Measurements from ENCODE around the gene DEFB110.

DEFB110 gene

DNA sequence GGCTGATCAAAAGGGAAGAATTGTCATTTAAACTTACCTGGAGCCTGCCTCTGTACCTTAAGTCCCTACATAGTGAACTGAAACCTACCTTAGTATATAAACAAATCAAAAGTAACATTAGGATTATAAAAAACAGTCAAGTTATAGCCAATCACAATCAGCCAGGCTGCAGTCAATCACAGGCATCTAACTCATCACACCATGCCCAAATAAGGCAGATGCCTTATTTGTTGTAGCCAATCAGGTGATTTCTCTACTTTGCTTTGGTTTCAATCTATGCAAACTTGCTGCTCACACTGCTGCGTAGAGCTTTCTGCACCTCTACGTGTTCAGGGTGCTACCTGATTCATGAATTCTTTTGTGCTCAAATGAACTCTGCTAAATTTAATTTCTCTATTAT lies 34.0 kb downstream of the DEFB110 start:
- in situ Hi-C loops (cut with HindIII; ENCODE audit: low pct_unique_long_range_greater_than_20kb, low sequenced_read_pairs): no loop called here
- no peak for TF ChIP-seq JUND (IDR thresholded peaks at IDR 0.05; ENCODE audit: low read depth)
- no peak for DNase-seq (ENCODE audit: low read depth in 1 of 2, low spot score in 1 of 2)

DNA sequence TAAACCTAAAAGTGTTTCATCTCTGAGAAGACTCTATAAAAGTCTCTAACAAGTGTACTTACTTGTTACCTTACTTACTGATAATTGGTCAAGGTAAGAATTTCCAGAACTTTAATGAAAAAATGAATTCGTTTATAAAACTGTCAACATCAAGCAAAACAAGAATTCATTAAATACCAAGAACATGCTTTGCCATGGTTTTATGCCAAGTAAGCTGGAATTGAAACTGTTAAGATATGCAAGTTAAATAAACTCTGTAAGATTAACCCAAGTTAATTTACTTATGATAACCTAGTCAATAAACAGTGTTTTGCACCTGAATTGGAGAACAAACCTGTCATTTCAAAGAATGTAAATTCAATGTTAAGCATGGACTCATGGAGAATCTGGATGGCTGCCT lies 35.2 kb downstream of the DEFB110 start:
- TF ChIP-seq JUND (IDR thresholded peaks at IDR 0.05; ENCODE audit: low read depth): no peak
- in situ Hi-C loops (cut with HindIII; ENCODE audit: low pct_unique_long_range_greater_than_20kb, low sequenced_read_pairs): no loop called here
- no peak for DNase-seq (ENCODE audit: low read depth in 1 of 2, low spot score in 1 of 2)

DNA sequence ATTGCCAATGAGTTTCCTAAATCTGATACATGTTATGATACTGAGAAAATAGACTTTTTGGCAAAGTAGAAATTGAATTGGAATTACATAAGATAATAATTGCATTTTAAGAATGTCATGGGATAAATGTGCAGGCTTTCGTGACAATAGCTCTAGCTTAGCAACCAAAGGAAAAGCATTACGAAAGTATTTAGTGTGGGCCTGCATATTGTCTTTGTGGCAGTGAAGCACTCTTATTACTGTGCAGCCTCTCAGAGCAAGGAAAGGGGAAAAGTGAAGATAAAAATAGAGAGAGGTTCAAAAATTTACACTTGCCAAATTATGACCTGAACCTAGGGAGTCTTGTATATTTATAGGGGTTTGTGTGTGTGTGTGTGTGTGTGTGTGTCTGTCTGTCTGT lies 39.7 kb downstream of the DEFB110 start:
- TF ChIP-seq JUND (IDR thresholded peaks at IDR 0.05; ENCODE audit: low read depth): no peak
- in situ Hi-C loops (cut with HindIII; ENCODE audit: low pct_unique_long_range_greater_than_20kb, low sequenced_read_pairs): no loop called here
- DNase-seq (ENCODE audit: low read depth in 1 of 2, low spot score in 1 of 2): no peak

DNA sequence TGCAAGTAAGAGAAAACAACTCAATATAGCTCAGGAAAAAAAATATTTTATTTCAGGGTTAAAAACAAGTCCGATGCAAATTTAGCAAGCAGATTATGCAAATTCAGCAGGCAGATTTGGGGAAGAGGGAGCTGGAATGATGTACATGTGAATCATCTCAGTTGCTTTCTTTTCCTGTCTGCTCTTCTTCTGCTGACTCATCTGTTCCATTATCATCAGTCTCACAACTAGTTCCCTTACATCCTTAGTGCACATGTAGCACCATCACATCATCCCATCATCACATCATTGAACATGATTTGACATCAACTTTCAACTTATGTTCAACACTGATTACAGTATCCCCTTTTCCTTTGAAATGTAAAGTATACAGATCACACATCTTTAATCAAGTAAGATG lies 40.9 kb downstream of the DEFB110 start:
- TF ChIP-seq JUND (IDR thresholded peaks at IDR 0.05; ENCODE audit: low read depth): no peak
- no peak for DNase-seq (ENCODE audit: low read depth in 1 of 2, low spot score in 1 of 2)
- in situ Hi-C loops (cut with HindIII; ENCODE audit: low pct_unique_long_range_greater_than_20kb, low sequenced_read_pairs): no loop called here

DNA sequence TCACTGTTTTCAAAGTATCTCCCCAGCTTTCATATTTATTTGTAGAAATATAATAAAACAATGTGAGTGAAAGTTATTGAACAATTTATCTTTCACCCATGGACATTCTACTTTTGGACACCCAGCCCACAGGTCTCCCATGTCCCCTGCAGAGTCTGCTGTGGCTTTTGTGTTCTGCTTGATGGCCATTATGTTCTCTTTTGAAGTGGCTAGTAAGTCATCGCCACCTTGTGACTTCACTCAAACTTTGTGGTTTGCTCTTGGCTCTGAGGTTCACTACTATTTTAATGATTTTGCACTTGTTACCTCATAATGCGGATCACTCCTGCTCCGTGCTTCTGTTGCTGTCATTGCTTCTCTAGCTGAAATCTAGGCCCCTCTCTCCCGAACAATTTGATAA lies 42.2 kb downstream of the DEFB110 start:
- TF ChIP-seq JUND (IDR thresholded peaks at IDR 0.05; ENCODE audit: low read depth): no peak
- in situ Hi-C loops (cut with HindIII; ENCODE audit: low pct_unique_long_range_greater_than_20kb, low sequenced_read_pairs): no loop called here
- no peak for DNase-seq (ENCODE audit: low read depth in 1 of 2, low spot score in 1 of 2)

DNA sequence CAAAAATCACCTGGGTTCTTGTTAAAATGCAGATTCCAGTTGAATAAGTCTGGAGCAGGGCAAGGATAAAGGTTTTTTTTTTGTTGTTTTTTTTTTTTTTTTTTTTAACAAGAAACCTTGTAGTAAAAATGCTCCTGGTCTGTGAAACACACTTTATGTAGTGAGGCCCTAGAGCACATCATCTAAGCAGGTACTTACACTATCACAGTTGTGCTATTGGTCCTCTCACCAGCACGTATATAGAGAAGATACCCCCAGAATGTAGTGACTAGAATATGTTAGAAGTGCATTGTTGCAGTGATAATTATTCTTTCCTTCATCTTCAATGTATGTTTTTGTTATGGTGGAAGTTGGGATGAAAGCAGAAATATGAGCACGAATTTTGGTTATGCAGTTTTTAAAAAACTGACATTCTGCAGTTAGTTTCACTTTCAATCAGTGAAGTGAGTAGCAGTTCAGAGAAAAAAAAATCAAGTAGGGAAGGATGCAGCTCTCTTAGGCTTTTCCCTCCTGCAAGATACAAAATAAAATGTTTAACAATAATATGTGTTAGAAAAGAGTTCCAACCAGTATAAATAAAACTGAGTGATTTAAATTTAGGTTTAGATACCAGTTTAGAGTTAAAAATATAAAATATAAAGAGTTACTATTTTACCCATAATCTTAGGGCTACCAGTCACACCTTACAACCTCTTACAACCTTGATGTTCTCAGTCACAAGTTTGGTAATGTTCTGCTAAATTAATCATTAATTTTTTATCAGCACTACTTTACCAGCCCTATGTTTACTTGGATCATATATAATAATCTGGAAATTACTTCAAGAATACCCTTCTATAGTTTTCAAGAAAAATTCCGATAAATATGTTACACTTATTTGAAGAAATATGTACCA lies 43.2 kb downstream of the DEFB110 start:
- TF ChIP-seq JUND (IDR thresholded peaks at IDR 0.05; ENCODE audit: low read depth): no peak
- in situ Hi-C loops (cut with HindIII; ENCODE audit: low pct_unique_long_range_greater_than_20kb, low sequenced_read_pairs): no loop called here
- DNase-seq (ENCODE audit: low read depth in 1 of 2, low spot score in 1 of 2): no peak

DNA sequence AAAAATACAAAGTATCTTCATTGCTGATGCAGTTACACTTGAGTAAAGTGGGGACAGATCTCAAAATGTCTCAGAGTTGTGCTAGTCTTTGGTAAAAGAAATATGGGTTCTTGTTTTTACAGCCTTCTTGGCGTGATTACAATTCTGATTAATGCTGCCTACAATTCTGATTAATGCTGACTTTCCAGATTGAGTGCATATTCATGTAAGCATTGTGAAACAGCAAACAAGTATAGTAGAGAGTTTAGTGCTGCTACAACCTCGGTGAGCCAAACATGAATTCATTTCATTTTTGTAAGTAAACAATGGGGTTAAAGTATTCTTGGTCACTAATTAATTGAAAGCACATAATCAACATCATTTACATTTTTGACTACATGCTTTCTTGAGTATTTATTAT lies 52.2 kb downstream of the DEFB110 start, which contains the start of gene DEFB113:
Gene DEFB113 (minus strand): TSS at position 21 of the 400 bp plus-strand sequence. CDS start 0 bp downstream, at position 21.
- in situ Hi-C loops (cut with HindIII; ENCODE audit: low pct_unique_long_range_greater_than_20kb, low sequenced_read_pairs): no loop called here
- TF ChIP-seq JUND (IDR thresholded peaks at IDR 0.05; ENCODE audit: low read depth): no peak
- no peak for DNase-seq (ENCODE audit: low read depth in 1 of 2, low spot score in 1 of 2)
